HG03175 (cell line): Measurements from ENCODE around the gene ADCK2.
A peak's percentile ranks its signal among the peaks of the same experiment; 100 is the strongest.
"Not testable (repeated sequence)": the region's sequence is repeated elsewhere in the genome, so short reads cannot be mapped to it uniquely, and the experiment has no call there.

Experiments
- ATAC-seq: cut with Tn5 transposase; IDR thresholded peaks from one replicate; pipeline ENCODE4 v1.9.1; 2021; ENCODE audit warnings: mild to moderate bottlenecking, moderate library complexity; ENCODE audit not compliant: unreplicated experiment

The ADCK2 gene

GRCh38 chr7:140672382-140673062, at the start of gene ADCK2:
Gene ADCK2 (plus strand): TSS chr7:140672945. CDS start chr7:140673331, 386 bp downstream.
- peak; percentile 53 for ATAC-seq

GRCh38 chr7:140623980-140624379, 48.8 kb upstream of the ADCK2 start:
- ATAC-seq = no peak

- ATAC-seq = no peak
Measured at GRCh38 chr7:140624392-140625191, 48.2 kb upstream of the ADCK2 start.

- not testable (repeated sequence) for ATAC-seq
Measured at GRCh38 chr7:140625192-140625558, 47.6 kb upstream of the ADCK2 start.

GRCh38 chr7:140625908-140626868, 46.6 kb upstream of the ADCK2 start:
- ATAC-seq = no peak

GRCh38 chr7:140631021-140631420, 41.7 kb upstream of the ADCK2 start:
- no peak for ATAC-seq

GRCh38 chr7:140631602-140632001, 41.1 kb upstream of the ADCK2 start:
- no peak for ATAC-seq

- no peak for ATAC-seq
Measured at GRCh38 chr7:140635345-140635744, 37.4 kb upstream of the ADCK2 start.

GRCh38 chr7:140635816-140636215, 36.9 kb upstream of the ADCK2 start:
- no peak for ATAC-seq

GRCh38 chr7:140637400-140637799, 35.3 kb upstream of the ADCK2 start:
- no peak for ATAC-seq

- ATAC-seq = no peak
Measured at GRCh38 chr7:140638173-140638791, 34.5 kb upstream of the ADCK2 start.

GRCh38 chr7:140639366-140640053, 33.2 kb upstream of the ADCK2 start:
- ATAC-seq = no peak

- ATAC-seq = no peak
Measured at GRCh38 chr7:140640060-140640637, 32.6 kb upstream of the ADCK2 start.

GRCh38 chr7:140640727-140641523, 31.8 kb upstream of the ADCK2 start, which contains the start of gene DENND2A:
Gene DENND2A (minus strand): TSS chr7:140640813. CDS start chr7:140602397, 38,416 bp downstream.
- ATAC-seq = no peak

GRCh38 chr7:140641524-140642195, 31.1 kb upstream of the ADCK2 start:
- no peak for ATAC-seq

- no peak for ATAC-seq
Measured at GRCh38 chr7:140643416-140643815, 29.3 kb upstream of the ADCK2 start.

- ATAC-seq = not testable (repeated sequence)
Measured at GRCh38 chr7:140644761-140645160, 28.0 kb upstream of the ADCK2 start.

- no peak for ATAC-seq
Measured at GRCh38 chr7:140645166-140645900, 27.4 kb upstream of the ADCK2 start.
